ENCODE measurements around the gene TAF8. TPM values are rescaled to one million over a fixed set of nuclear protein-coding genes. Genes with fewer than 3 reads are reported as not detected.

TAF8 gene
- total RNA-seq, 1 experiment from 2014 or later = 20.4 TPM

DNA sequence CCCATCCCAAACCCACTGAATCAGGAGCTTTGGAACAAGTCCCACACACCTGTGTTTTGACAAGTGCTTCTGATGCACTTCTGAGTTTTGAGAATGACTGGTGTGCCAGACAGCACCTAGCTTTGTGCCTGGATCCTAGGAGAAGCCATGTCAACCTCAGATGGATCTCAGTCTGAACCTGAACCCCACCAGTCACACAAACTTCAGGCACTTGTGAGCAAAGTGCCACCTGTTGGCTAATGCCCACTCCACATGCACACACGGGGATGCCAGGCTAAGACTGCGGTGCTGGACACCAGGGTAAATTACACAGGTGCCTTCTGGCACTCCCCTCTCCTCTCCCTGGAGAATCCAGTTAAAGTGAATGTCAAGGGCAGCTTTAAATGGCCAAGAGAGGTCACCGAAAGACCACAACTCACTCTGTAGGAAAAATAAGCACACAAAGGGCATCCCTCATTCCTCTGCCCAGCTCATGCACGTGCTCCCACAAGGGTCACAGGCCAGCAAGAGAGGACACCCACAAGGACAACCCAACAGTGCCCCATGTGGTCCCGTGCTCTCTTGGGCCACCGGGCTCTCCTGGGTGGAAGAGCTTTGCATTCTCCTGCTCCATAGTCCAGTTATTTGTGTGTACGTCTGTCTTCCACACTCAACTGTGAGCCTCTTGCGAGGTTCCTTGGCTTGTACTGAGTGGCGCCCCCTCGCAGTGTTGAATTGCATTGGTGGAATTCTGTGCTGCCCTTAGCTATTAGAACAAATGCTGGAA lies 45.6 kb downstream of the TAF8 start:
- DNase-seq (ENCODE audit: low spot score) = no peak

DNA sequence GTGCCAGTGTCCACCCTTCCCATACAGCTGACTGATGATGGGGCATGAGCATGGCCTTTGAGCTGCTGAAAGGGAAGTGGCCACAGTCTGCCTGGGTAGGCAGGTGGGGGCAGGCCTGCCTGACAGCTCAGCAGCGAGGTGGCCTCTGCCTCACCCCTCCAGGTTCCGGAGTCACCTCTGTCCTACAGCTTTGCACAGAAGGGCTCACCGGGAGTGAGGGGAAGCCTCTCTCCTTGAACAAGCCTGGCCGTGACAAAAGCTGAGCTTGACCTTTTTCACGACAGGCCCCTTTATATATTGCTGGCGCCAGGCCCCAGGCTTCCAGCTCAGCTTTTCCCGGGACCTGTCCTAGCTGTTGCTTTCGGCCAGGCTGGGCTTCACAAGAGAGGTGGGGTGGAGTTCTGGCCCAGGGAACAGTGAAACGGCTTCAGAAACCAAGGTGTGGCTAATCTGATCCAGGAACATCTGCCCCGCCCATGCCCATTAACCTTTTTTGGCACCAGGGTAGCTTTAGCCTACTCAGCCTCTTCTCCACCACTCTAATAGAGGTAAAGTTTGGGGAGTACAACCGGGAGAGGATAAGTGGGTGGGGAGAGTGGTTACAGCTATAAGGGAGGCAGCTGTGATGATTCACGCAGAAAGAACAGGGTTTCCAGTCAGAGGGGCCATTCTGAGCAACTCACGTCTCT lies 49.2 kb downstream of the TAF8 start:
- peak; percentile 80 for DNase-seq (ENCODE audit: low spot score)

DNA sequence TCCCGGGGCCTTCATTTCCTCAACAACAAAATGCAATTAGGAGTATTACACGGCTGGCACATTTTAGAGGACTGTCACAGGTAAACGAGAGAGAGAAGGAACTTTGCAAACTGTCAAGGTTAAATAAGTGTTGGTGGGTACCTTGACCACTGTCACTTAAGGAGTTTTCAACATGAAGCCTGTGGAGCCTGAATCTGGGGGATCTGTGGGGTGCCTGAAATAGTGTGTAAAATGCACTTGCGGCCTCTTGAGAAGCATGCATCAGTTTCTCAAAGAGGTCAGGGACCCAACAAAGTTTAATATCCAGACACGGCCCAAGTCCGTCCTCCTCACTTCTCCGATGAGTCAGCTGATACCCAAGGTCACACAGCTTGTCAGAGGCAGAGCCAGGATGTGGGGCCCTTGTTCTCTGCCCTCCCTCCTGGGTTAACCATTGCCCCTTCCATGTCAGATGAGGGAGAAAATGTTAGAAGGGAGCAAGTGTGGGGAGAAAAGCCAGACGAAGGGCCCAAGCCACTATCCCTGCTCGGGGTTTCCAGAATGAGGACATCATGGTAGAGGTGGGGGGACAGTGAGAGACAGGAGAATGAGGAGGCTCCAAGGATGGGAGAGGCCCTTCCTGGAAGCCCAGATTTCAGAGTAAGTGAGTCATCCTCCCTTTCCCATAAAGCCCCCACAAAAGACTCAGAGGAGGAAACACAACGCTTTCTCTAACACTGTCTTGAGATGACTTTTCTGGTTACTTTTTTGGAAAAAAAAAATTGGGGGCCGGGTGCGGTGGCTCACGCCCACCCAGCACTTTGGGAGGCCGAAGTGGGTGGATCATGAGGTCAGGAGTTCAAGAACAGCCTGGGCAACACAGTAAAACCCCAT lies 49.9 kb downstream of the TAF8 start:
- peak; percentile 80 for DNase-seq (ENCODE audit: low spot score)

DNA sequence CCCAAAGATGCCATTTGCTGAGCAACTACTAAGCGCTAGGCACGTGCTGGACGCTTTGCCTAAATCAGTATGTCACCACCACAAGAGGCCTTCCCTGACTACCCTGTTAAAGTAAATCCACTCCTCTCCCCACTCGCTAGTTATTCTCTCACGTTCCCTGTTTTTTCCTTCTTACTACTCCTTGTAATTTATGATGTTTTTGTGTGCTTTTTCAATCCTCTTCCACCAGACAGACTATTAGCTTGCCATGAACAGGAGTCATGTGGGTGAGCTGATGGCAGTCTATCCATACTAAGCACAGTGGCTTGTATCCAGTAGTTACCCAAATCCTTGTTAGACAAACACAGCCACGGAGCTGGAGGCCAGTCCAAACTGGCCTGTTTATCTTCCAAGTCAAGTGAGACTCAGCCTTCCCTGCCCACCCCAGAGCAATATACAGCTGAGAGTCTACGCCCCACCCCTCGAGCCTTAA lies 50.9 kb downstream of the TAF8 start:
- DNase-seq (ENCODE audit: low spot score) = no peak

DNA sequence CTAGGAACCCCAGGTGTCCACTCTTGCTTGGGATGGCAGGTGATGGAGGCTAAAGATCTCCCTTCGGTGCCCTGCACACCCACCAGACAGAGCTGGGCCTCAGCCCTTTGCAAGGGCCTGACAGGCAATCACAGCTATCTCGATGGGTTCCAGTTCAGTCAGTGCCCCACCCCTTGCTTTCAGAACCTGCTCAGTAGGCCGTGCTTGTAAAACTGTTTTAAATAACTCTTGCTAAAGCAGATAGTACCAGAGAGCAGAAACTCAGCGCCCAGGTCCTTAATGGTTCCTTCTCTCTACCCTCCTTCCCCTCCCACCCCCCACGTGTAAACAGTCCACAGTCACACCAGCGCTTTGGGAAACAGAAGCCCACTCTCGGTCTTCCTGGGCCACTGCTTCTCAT lies 52.9 kb downstream of the TAF8 start:
- DNase-seq (ENCODE audit: low spot score) = no peak

DNA sequence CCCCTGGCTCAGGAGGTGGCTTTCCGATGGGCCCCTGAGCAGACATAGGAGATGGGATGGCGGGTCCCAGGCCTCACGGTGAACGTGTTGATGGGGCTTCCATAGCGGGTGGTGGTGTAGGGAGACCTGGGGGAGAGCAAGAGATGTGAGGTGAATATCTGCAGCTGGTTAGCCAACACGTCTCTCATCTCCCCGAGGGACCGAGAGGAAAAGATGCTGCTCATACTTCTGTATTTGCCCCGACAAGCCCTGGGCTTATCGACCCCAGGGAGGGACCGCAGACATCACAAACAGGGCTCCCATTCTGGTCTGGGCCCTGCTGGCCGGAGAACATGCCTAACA lies 53.4 kb downstream of the TAF8 start:
- DNase-seq (ENCODE audit: low spot score) = no peak

DNA sequence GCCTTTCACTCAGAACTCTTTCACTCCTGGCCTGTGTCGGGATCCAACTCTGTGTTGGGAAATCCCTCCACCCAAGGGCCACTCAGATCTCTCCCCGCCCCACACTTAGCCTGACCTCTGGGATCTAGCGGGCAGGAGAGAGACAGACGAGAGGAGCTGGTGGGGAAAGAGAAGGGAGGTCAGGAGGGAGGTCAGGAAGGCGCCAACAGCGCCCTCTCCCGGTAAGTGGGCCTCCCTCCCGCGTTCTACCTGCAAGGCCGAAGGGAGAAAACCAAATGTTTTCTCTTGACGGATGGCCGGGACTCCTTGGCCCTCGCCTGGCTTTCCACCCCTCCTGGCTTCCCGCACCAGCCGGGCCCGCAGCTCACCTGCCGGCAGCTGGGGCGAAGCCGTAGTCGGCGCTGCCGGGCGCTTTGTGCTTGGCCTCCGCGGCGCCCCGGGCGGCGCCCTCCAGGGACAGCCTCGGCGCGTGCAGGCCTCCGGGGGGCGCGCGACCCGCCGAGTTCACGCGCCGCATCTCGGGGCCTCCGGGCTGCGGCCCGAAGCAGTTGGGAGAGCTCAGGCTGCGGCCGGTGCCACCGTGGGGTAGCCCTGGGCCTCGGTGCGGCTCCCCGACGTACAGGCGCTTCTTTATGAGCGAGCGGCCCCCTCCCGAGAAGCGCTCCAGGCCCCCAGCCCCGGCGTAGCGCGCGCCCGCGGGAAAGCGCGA lies 53.9 kb downstream of the TAF8 start:
- no peak for DNase-seq (ENCODE audit: low spot score)

DNA sequence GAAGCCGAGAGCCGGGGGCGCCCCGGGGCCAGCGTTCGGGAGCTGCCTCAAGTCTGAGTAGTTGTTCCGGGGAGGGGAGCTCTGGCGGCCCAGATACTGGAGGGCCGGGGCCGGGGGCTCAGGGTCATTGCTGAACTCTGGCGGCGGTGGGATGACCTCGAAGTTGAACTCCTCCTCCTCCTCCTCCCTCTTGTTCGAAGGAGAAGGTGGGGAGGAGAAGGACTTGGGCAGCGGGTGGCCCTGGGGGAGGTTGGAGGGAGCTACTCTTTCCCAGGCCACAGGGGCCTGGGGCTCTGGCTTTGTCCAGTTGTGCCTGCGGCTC lies 54.4 kb downstream of the TAF8 start:
- DNase-seq (ENCODE audit: low spot score) = no peak

DNA sequence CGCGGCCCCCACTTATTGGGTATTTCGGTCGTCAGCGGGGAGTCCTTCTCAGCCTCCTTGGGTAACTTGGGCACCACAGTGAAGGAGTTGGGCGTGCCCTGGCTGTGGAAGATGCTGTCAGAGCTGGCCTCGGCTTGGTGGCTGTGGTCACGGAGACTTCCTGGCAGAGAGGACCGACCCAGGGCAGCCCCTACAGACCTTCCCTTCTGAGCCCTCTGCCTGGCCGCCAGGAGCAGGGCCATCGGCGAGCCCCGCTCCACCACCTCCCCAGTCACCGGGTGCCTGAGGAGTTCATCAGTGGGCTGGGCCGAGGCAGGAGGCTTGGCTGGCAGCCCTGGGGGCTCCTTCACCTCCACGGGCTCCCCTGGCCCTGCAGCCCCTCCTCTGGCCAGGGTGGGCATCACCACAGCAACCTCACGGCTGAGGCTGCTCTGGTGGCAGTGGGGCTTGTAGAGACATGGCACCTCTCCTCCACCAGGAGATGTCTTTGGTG lies 54.9 kb downstream of the TAF8 start:
- no peak for DNase-seq (ENCODE audit: low spot score)

DNA sequence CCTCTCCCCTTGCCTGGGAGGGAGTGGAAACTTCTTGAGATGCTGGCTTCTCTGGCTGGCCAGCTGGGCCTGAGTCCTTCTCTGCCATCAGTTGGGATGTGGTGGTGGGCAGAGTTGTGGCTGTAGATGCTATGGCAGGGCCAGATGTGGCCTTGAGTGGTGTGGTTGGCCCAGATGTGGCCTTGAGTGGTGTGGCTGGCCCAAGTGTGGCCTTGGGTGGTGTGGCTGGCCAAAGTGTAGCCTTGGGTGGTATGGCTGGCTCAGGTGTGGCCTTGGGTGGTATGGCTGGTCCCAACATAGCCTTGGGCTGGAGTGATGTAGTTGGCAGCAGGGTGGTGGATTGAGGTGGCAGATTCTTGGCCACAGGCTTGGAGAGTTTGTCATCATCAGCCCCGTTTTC lies 55.4 kb downstream of the TAF8 start:
- DNase-seq (ENCODE audit: low spot score) = no peak

DNA sequence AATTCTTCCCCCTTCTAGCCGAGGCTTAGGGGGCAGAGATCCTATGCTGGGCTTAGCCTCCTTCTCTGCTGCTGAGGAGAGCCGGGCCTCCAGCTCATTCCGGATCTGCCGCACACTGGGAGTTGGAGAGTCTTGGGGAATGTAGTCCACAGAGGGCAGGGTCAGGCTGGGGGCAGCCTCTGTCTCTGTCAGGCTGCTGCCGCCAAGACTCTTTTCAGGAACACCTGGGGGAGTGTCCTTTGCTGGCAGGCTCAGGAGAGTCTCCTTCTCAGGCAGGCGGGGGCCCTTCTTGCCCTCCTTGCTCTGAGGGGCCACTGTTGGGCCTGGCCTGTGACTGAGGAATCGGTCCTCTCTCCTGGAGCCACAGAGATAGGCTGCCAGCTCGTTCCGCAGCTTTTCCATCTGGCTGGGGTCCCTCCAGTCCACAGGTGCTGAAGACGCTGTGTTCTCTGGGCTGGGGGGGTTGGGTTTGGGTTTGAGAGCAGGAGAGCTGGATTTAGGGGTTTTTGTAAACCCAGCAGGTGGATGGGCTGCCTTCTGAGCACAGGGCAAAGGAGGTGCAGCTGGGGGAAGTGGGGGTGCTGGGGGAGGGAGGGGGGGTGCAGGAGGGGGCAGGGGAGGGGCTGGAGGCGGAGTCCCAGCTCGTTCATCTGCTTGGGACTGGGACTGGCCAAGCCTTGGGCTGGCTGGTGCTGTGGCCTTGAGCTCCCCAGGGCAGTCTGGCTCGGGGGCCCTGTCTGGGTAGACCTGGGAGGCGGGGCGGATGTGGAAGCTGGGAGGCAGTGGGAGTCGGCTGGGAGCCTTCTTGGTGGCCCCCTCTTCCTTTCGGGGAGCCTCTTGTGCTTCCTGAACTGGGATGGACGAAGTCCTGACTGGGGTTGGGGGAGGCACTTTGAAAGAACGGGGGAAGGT lies 56.0 kb downstream of the TAF8 start:
- DNase-seq (ENCODE audit: low spot score) = no peak

DNA sequence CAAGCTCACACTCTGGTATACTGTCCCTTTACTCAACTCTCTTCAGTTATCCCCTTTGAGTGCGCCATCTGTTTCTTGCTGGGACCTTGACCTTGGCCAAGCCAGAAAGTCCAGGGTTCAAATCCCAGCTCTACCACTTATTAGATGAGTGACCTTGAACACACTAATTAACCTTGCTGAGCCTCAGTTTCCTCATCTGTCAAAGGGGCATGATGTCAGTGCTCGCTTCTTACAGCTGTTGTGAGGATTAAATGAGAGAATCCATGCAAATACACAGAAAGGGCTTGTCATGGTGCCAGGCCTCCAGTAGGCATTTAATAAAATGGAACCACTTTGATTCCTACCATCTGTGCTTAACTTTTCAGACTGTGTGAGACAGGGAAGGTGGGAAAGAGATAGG lies 57.7 kb downstream of the TAF8 start:
- no peak for DNase-seq (ENCODE audit: low spot score)

DNA sequence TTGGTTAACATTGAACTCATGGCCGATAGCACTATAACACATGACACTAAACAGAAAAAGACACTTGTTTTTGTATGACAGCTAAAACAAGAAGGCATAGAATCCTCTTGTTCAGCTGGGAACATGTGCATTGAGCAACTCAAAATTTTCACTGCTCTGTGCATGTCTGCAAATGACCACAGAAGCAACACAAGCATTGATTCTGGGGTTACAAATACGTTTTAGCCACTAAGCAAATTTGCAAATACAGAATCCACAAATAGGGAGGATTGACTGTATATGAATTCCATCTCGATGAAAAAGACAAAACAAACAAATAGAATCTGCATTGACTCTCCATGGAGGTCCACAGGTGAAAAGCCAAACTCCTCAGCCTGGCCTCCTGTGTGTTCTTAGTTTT lies 60.4 kb downstream of the TAF8 start:
- no peak for DNase-seq (ENCODE audit: low spot score)

DNA sequence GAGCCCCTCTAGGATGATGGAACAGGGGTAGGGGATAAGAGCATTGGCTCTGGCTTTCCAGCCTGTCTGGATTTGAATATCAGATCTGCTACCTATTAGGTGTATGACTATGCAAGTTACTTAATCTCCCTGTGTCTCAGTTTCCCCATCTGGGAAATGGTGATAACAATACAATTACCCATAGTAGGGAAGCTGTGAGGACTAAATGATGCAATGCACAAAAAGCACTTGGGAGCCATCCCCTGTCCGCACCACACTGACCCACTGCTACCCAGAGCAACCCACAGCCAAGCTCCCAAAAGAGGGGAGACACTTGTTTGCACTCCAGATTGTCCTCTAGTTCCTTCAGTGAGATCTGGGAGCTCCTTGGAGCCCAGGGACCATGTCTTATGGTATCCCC lies 62.0 kb downstream of the TAF8 start:
- no peak for DNase-seq (ENCODE audit: low spot score)

DNA sequence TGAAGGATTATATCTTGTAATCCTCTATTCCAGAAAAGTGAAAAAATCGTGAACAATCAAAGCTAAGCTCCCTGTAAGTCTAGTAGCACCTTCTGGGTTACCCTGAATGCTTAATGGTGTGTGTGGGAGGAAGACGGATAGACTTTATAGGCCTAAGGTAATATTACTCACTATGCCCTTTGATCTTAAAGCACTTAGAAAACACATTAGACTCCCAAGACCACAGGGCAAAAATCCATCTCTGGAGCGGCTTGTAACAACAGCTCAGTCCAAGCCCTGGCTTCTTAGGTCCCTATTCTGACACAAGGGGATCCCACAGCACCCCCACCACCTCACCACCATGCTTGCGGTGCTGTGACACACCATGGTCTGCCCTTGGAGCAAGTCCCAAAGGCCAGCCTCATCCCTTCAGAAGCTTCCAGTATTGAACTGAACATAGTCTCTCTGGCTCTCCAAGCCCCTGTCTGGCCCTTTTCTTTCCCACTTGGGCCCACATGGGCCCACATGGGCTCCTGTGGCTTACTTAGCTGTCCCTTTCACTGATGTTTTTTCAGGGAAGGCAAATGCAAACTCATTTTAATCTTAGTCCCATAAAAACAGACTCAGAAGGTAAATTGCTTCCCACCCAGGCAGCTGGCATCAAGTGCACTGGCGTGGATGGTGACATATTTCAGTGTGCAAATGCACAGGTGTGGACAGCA lies 63.8 kb downstream of the TAF8 start:
- DNase-seq (ENCODE audit: low spot score) = no peak

DNA sequence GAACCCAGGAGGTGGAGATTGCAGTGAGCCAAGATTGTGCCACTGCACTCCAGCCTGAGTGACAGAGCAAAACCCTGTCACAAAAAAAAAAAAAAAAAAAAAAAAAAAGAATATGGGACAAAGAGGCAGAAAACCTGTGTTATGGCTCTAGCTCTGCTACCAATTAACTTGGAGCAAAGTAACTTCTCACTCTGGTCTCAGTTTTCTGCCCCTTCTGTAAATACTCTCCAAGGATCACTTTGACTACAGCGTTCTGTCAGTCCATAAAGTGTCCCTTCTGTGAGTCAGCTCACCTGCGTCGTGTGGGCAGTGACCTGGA lies 67.5 kb downstream of the TAF8 start:
- DNase-seq (ENCODE audit: low spot score) = no peak

DNA sequence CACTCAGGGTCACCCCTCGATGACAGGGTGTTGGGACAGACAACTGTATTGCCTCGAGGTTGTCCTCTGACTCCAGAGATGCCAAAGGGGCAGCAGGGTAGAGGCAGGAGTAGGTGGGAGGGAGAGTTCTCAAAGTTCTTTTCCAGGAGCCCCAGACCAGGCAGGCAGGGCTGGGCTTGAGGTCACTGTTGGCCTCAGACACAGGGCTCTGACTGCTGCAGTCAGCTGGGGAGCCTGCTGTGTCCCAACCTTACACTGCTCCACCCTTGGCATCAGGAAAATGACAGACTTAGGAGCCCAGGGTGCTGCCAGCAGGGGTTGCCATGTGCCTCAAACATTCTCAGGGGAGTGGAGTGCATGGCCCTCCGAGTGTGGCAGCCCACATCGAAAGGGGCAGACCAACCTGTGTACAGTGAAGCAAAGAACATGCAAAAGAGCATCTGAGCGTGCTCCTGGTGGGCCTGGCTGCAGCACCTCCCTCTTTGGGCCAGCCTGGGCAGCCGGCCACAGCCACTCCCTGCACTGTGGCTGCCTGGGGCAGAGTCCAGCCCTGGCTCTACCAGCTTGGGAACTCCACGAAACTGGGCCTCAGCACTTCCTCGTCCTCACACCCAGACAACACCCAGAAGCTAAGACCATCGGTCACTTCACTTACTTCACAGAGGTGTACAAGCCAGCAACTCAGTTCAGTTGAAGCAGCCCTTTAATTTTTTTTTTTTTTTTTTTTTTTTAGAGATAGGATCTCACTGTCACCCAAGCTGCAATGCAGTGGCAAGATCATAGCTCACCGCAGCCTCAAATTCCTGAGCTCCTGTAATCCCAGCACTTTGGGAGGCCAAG lies 68.1 kb downstream of the TAF8 start:
- DNase-seq (ENCODE audit: low spot score) = peak; percentile 64

DNA sequence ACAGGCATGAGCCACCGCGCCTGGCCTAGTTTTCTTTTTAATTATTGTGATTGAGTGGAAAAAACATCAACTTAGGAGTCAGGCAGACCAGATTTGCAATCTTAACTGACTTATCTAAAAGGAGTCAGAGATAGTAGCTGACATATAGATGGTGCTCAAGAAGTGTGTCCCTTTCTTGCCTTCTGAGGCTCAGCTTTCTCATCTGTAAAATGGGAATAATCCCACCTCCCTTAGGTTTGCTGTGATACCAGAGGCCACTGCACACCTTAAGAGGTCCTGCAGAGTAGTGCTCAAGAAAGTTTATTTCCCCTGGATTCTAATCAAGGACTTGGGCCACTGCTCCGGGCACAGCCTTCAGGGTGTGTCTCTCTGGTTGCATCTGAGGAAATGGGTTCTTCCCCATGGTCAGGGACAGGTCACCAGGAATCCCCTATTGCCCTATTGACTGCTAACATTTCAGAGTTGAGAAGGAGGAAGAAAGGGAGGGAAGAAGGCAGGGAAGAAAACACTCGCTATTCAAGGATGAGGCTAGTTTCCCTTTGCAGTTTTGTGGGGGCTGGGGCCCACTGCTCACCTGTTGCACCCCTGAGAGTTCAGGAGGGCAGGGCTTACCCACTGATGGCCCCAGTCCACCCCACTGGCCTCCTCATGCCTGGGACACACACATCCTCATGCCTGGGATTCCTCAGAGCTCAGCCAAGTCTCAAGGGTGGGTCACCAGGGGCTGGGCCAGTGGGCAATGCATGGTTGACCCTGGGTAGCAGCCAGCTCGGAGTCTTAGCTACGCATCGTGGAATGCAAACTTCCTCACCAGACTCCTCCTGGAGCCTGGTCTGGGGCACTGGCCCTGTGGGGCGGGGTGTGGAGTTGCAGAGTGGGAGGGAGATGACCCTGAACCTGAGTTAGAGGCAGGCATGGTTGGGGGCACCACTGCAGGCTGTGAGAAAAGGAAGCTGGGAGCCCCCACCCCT lies 70.9 kb downstream of the TAF8 start:
- peak; percentile 46 for DNase-seq (ENCODE audit: low spot score)
